Caco-2 (cell line): ENCODE data around the gene MELK. TPM values are rescaled to one million over a fixed set of nuclear protein-coding genes. Genes with fewer than 3 reads are reported as not detected.

Source experiments
- BruUV-seq: library from RNA; stranded (reverse); fragments of 400-500 nt; replicated peaks from 2 replicates; lab custom pipeline; 2021; lab: Mats Ljungman, UMichigan
- CTCF ChIA-PET: fragments of 300-600 bp; sonication (Branson Sonifier 250); formaldehyde crosslinking; loops from one replicate; lab custom pipeline; 2022; ENCODE audit warnings: antibody characterized with exemption; lab: Charles Lee
- POLR2A ChIA-PET: fragments of 300-600 bp; sonication (Branson Sonifier 250); formaldehyde crosslinking; loops from one replicate; lab custom pipeline; 2022; ENCODE audit warnings: antibody characterized with exemption; lab: Charles Lee
- DNase-seq, 2 experiments: peaks; one replicate each; pipeline versions ENCODE4 v3.0.0 to v3.0.0-alpha.2; 2020 to 2022
- H3K27me3 ChIP-seq: replicated peaks from 2 replicates; pipeline ENCODE4 v1.6.0; 2011; ENCODE audit warnings: low read length; ENCODE audit not compliant: control insufficient read depth, insufficient read depth
- H3K36me3 ChIP-seq: 2 replicates; pipeline ENCODE4 v1.5.1; 2011; ENCODE audit warnings: low read length; ENCODE audit not compliant: control insufficient read depth, insufficient read depth
- H3K4me1 ChIP-seq: fragments of 250-450 bp; sonication (Bioruptor Pico); 2 replicates; pipeline ENCODE4 v1.5.1; 2020; ENCODE audit warnings: mild to moderate bottlenecking
- H3K4me3 ChIP-seq: 2 replicates; pipeline ENCODE4 v1.5.1; 2011; ENCODE audit warnings: low read depth, mild to moderate bottlenecking, control low read depth, low read length
- H3K9me3 ChIP-seq: fragments of 250-450 bp; sonication (Bioruptor Pico); 2 replicates; pipeline ENCODE4 v1.5.1; 2020; ENCODE audit warnings: mild to moderate bottlenecking, moderate library complexity
- H3K27ac Mint-ChIP-seq: one replicate; pipeline ENCODE4 v1.8.0; 2022; ENCODE audit warnings: mixed read lengths; ENCODE audit not compliant: unreplicated experiment
- H3K27me3 Mint-ChIP-seq: one replicate; pipeline ENCODE4 v1.8.0; 2022; ENCODE audit warnings: mixed read lengths; ENCODE audit not compliant: insufficient read depth, unreplicated experiment
- H3K36me3 Mint-ChIP-seq: one replicate; pipeline ENCODE4 v1.8.0; 2022; ENCODE audit warnings: mild to moderate bottlenecking, mixed read lengths; ENCODE audit not compliant: insufficient read depth, unreplicated experiment
- H3K4me1 Mint-ChIP-seq: one replicate; pipeline ENCODE4 v1.8.0; 2022; ENCODE audit warnings: low read depth, mixed read lengths; ENCODE audit not compliant: unreplicated experiment
- H3K4me3 Mint-ChIP-seq: one replicate; pipeline ENCODE4 v1.8.0; 2022; ENCODE audit warnings: mild to moderate bottlenecking, moderate library complexity, mixed read lengths; ENCODE audit not compliant: unreplicated experiment
- H3K9me3 Mint-ChIP-seq: one replicate; pipeline ENCODE4 v1.8.0; 2022; ENCODE audit warnings: mixed read lengths; ENCODE audit not compliant: unreplicated experiment
- CTCF ChIP-seq, 2 experiments: fragments of 200-600 bp in 1 of 2; IDR thresholded peaks; 1 replicate in 1 of 2; 2 replicates in 1 of 2; pipeline versions ENCODE4 v1.5.1 to v1.8.0; 2011 to 2022; ENCODE audit warnings: antibody characterized with exemption in 1 of 2, control low read depth in 1 of 2, inconsistent platforms in 1 of 2, low read depth in 1 of 2, low read length in 1 of 2, mild to moderate bottlenecking in 1 of 2, moderate library complexity in 1 of 2; ENCODE audit not compliant: insufficient read depth in 1 of 2, severe bottlenecking in 1 of 2, unreplicated experiment in 1 of 2
- intact Hi-C: fragments of 100-400 bp; cut with micrococcal nuclease; formaldehyde crosslinking; loops from one replicate; pipeline ENCODE4 v1.10.0; 2022; ENCODE audit not compliant: unreplicated experiment
- total RNA-seq: library from RNA; stranded (reverse); gene quantifications from 2 replicates; pipeline ENCODE4 v1.2.3, GENCODE V29; 2022

The MELK gene
- total RNA-seq, 1 experiment from 2014 or later: 57.8 TPM

- H3K4me3 Mint-ChIP-seq: no peak overlapping the region
Measured at GRCh38 chr9:36716496-36716895, 143.8 kb downstream of the MELK start.

GRCh38 chr9:36717276-36717675 is 144.6 kb downstream of the MELK start:
- Mint-ChIP-seq H3K4me1 (no peaks in the 10 kb centered on the region), H3K27ac (no peak overlapping the region), H3K36me3 (no peaks in the 10 kb centered on the region), H3K27me3 (peaks cover 13% of the 10 kb centered on the region), H3K9me3 (no peaks in the 10 kb centered on the region), H3K4me3 (no peak overlapping the region)
- ChIA-PET CTCF (no interaction called here), POLR2A (no interaction called here)
- H3K27me3 ChIP-seq: no peaks in the 10 kb centered on the region
- BruUV-seq: no TSS peak
- no peak overlapping the region for H3K4me3 ChIP-seq
- TF ChIP-seq CTCF (IDR thresholded peaks at IDR 0.05; ENCODE audit: insufficient read depth in 1 of 2, low read depth in 1 of 2, low read length in 1 of 2, severe bottlenecking in 1 of 2, unreplicated experiment in 1 of 2): no peak
- intact Hi-C loops: no loop called here
- no peaks in the 10 kb centered on the region for H3K4me1 ChIP-seq
- DNase-seq: no peak
- H3K36me3 ChIP-seq: no peaks in the 10 kb centered on the region
- no peaks in the 10 kb centered on the region for H3K9me3 ChIP-seq

More at GRCh38 chr9:36716496-36716895, 143.8 kb downstream of the MELK start:
- CTCF ChIA-PET: no interaction called here
- POLR2A ChIA-PET: no interaction called here
- Mint-ChIP-seq H3K4me1 (no peaks in the 10 kb centered on the region), H3K27me3 (peaks cover 13% of the 10 kb centered on the region), H3K27ac (no peak overlapping the region), H3K36me3 (no peaks in the 10 kb centered on the region), H3K9me3 (no peaks in the 10 kb centered on the region)
- H3K4me1 ChIP-seq: no peaks in the 10 kb centered on the region
- no peak for TF ChIP-seq CTCF (IDR thresholded peaks at IDR 0.05; ENCODE audit: insufficient read depth in 1 of 2, low read depth in 1 of 2, low read length in 1 of 2, severe bottlenecking in 1 of 2, unreplicated experiment in 1 of 2)
- H3K36me3 ChIP-seq: no peaks in the 10 kb centered on the region
- H3K4me3 ChIP-seq: no peak overlapping the region
- no peaks in the 10 kb centered on the region for H3K27me3 ChIP-seq
- no peak for DNase-seq
- intact Hi-C loops: no loop called here
- no peaks in the 10 kb centered on the region for H3K9me3 ChIP-seq
- BruUV-seq: no TSS peak

- Mint-ChIP-seq H3K36me3 (no peaks in the 10 kb centered on the region), H3K27me3 (peaks cover 13% of the 10 kb centered on the region), H3K9me3 (no peaks in the 10 kb centered on the region), H3K4me3 (no peak overlapping the region), H3K4me1 (no peaks in the 10 kb centered on the region), H3K27ac (no peak overlapping the region)
- Histone ChIP-seq H3K9me3 (no peaks in the 10 kb centered on the region), H3K4me1 (no peaks in the 10 kb centered on the region), H3K36me3 (no peaks in the 10 kb centered on the region), H3K27me3 (no peaks in the 10 kb centered on the region), H3K4me3 (no peak overlapping the region)
- no peak for TF ChIP-seq CTCF (IDR thresholded peaks at IDR 0.05; ENCODE audit: insufficient read depth in 1 of 2, low read depth in 1 of 2, low read length in 1 of 2, severe bottlenecking in 1 of 2, unreplicated experiment in 1 of 2)
- intact Hi-C loops: no loop called here
- CTCF ChIA-PET: no interaction called here
- POLR2A ChIA-PET: no interaction called here
- no peak for DNase-seq
- BruUV-seq: no TSS peak
Measured at GRCh38 chr9:36718612-36719011, 145.9 kb downstream of the MELK start.
